Stimulated activated CD4-positive, alpha-beta T cell treated with anti-CD3 and anti-CD28 coated beads, Interleukin-1b, Interleukin-23, amount 100 ng/mL, for 24 hours (primary cell): ENCODE results near the gene NKAP.
"Not testable (repeated sequence)": the region's sequence is repeated elsewhere in the genome, so short reads cannot be mapped to it uniquely, and the experiment has no call there.

Source experiments
- DNase-seq, 4 experiments: peaks; one replicate each; pipeline ENCODE4 v3.0.0-alpha.2; 2020; ENCODE audit warnings: low read depth in 4 of 4, low spot score in 1 of 4

Gene NKAP

DNA sequence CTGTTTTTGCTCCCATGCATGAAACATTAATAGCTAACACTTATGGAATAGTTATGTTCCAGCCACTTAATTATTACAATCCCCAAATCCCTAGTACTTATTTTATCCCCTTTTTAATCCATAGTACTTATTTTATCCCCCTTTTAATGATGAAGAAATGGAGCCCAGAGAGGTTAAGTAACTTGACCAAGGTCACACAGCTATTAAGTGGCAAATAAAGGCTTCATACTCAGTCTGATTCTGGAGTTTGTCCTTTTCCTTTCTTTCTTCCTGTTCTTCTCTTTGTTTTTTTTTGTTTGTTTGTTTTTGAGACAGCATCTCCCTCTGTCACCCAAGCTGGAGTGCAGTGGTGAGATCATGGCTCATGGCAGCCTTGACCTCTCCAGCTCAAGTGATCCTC lies 2.2 kb downstream of the NKAP start:
- no peak for DNase-seq

DNA sequence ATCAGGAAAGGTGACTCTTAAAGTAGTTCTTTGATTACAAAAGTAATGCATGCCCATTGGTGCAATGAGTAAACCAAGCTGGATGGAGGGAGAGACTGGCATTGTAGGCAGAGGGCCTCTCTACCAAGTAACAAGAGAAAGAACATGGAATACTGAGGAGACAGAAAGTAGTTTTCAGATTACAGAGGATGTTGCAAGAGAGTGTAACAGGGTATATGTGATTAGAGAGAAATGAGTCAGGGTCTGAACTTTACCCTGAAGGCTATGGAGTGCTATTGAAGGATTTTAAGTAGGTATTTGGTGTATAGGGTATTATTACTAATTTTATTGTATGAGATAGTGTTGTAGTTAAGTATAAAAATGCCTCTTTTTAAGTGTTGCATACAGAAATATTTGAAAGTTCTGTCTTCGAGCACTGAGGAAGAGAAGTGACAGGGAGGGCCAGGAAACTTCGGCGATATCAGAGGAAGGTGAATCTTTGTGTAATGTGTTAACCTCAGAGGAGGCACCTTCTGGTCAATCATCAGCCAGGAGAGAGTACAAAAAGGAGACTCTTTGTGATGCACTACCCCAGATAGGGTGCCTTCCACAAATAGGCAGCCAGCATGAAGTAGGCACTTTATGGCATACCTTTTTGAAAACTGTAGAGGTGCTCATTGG lies 8.2 kb downstream of the NKAP start:
- DNase-seq, result no peak

DNA sequence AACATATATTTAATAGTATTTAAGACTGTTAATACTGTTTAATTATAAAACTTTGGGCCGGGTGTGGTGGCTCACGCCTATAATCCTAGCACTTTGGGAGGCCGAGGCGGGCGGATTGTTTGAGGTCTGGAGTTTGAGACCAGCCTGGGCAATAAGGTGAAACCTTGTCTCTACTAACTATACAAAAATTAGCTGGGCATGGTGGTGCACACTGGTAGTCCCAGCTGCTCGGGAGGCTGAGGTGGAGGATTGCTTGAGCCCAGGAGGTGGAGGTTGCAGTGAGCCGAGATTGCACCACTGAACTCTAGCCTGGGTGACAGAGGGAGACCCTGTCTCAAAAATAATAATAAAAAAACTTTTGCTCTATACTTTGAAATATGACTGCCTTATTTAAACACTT lies 21.2 kb downstream of the NKAP start:
- DNase-seq, result not testable (repeated sequence)

DNA sequence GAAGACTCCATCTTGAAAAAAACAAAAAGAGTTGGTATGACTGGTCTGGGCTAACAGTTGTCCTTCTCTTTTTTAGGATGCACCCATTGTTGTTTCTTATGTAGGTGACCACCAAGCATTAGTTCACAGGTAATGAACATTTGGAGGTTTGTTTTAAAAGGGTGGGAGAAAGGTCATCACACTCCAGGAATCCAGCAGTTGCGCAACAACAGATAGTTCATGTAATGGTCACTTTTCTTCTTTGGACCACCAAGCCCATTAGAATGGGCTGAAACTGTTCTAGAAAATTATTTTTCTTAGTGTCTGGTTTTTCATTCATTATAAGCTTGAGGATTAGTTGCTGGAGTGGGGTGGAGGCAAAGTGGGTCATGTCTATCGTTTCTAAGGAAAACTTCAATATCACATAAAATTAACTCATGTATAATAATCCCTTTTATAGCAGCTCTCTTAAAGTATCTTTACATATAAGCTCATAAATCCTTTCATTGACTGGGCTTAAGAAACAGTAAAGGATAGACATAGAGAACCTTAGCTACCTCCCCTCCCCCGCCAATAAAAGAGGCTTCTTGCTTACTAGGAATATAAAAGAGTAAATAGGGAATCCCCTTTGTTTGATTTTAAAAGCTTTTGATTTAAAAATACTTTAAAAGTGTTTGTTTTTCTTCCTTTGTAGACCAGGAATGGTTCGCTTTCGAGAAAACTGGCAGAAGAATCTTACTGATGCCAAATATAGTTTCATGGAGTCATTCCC lies 23.5 kb downstream of the NKAP start:
- DNase-seq, result no peak

DNA sequence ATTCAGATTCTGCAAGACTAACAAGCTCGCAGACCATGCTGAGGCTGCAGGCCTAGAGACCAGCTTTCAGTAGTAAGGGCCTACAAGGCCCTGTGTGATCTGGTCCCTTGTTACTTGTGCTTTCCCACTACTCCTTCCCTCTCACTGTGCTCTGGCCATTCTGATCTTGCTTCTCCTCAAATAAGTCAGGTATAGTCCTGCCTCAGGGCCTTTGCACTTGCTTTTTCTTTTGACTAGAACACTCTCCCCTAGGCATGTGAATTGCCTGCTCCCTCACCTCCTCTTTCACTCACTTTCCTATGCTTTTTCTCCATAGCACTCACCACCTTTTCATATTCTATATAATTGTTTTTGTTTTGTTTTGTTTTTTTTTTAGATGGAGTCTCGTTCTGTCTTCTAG lies 25.7 kb downstream of the NKAP start:
- DNase-seq, result no peak

DNA sequence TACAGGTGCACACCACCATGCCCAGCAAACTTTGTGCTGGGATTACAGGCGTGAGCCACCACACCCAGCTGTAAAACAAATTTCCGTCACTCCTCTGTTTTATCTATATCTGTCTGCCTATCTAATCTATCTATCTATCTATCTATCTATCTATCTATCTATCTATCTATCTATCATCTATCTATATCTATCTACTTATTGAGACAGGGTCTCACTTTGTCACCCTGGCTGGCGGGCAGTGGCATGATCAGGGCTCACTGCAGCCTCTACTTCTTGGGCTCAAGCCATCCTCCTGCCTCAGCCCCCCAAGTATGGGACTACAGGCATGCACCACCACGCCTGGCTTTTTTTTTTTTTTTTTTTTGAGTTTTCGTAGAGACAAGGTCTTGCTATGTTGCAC lies 27.2 kb downstream of the NKAP start:
- DNase-seq, result no peak

DNA sequence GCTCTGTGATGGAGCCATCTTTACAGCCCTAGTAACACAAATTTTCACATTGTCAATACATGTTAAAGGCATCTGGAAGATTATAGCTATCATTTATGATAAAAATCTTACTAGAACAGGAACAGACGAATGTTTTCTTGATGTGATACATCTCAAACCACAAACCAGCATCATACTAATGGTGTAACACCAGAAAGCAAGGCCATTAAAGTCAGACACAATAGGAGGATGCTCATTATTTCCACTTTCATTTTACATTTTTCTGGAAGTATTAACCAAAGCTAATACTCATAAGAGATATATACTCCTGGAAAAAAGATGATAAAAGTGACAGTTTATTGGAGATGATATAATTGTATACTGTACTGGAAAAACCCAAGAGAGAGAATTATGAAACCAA lies 42.6 kb downstream of the NKAP start:
- DNase-seq, result no peak

DNA sequence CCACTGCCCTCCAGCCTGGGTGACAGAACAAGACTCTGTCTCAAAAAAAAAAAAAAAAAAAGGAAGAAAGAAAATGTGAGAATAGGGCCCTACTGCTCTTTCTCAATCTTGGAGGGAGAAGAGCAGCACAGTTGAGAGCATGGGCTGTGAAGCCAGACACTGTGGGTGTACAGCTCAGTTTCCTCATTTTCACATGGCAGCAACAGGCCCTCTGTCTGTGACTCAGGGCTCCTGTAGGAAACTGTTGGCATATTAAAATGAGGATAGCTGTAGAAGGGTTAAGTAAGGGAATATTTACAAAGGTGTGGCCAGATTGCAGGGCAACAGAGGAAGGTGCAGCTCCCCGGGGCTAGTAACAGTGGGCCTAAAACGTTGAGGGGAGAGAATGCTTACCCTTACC lies 44.4 kb downstream of the NKAP start:
- DNase-seq, result no peak

DNA sequence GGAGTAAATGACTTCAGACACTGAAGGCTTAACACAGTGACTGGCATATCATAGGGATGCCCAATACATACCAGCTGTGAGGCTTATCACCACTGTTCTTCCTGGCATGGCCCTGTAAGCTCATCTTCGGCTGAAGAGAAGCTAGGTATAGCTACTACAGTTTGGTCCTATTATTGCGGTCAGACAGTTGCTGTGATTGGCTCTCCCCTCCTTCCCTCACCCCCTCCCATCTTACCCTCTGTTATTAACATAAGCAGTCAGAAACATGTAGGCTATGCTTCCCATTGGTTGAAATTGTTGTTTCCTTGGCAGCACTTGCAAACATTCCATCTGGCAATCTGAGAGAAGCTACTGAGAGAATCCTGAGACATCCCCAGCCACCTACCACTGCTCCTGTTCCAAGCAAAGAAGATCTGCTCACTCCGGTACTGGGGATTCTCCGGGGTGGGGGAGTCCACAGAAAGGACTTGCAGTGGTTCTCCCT lies 47.7 kb downstream of the NKAP start, which contains the start of gene AKAP14:
AKAP14 (plus strand) TSS at position 51 of the 484 bp plus-strand sequence. CDS start 7,331 bp downstream, outside the sequence.
- no peak for DNase-seq

DNA sequence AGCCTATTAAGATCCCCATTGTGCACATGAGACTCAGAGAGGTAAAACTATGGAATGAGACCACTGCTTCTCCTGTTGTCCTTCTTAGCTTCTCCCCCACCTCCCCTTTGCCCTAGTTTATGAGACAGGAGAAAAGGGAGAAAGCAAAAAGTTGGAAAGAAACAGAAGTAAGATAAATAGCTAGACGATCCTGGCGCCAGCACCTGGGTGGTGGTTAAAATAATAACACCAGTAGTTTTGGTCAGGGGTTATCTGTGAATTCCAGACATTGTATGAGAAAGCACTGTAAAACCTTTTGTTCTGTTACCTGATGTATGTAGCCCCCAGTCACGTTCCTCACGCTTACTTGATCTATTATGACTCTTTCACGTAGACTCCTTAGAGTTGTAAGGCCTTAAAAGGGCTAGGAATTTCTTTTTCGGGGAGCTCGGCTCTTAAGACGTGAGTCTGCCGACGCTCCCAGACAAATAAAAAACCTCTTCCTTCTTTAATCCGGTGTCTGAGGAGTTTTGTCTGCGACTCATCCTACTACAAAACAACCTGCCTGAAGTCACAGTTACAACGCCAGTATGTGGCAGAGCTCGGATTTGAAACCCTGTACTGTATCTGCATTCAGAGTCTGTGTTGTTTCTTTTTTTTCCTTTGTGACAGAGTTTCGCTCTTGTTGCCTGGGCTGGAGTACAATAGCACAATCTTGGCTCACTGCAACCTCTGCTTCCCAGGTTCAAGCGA lies 51.4 kb downstream of the NKAP start:
- not testable (repeated sequence) for DNase-seq

DNA sequence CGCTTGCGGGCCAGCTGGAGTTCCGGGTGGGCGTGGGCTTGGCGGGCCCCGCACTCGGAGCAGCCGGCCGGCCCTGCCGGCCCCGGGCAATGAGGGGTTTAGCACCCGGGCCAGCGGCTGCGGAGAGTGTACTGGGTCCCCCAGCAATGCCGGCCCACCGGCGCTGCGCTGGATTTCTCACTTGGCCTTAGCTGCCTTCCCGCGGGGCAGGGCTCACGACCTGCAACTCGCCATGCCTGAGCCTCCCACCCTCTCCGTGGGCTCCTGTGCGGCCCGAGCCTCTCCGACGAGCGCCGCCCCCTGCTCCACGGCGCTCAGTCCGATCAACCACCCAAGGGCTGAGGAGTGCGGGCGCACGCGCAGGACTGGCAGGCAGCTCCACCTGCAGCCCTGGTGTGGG lies 52.9 kb downstream of the NKAP start:
- DNase-seq, result not testable (repeated sequence)

DNA sequence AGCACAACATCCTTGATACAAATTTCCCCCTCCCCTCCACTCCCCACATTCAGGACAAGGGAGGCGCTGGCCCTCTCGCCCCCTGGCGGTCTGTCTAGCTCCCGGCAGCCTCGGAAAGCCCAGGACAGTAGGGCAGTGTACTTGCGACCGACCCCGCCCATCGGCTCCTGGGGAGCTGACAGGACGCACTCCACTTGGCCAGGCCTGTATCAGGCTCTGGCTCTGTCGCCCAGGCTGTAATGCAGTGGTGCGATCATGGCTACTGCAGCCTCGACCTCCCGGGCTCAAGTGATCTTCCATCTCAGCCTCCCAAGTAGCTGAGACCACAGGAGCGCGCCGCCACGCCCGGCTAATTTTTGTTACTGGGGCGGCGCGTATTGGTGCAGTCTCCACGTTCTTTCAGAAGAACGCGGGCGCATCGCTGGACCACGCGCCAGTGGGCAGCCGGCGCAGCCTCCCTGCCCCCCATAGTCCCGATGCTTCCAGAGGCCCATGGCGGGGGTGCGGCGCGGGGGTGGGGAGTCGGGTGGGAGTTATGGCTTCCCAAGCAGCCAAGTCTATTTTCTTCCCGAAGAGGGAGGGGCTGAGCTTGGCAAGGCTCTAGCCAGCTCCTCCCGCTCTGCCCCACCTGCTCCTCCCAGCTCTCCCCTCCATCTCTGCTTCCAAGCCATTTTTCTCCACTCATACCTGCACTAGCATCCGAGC lies 55.7 kb downstream of the NKAP start:
- DNase-seq, result peak in 2 of 4 experiments; percentile 23 to 48

DNA sequence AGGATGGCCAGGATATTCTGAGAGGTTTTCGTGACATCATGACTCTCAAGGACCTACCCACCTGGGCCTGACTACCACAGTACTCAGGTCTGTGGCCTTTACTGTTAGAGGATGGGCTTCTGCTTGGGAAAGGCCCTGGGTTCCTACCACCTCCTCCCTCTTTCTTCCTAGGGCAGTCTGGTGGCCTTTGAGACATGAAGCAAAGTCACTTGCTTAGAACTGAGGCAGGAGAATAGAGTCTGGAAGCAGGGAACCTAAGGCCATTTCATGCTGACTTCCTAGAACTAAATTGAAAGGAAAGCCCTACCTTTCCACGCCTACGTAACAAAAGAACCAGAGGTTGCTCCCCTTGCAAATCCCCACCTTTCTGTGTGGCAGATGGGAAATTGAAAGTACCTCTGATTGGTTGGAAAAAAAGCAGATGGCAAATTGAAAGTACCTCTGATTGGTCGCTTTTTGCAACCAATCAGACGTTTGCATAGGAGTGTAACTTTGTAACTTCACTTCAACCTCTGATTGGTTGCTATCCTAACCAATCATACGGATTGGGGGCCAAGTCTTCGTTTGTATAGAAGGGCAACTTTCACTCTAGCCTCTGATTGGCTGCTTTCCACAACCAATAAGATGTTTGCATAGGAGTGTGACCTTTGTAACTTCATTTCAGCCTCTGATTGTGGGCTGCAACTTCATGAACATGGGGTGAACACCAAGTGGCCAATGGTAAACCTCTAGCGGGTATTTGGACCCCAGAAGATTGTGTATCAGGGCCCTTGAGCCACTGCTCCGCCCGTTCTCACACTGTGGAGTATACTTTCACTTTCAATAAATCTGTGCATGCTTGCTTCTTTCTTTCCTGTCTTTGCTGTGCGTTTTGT lies 57.8 kb downstream of the NKAP start:
- no peak for DNase-seq

DNA sequence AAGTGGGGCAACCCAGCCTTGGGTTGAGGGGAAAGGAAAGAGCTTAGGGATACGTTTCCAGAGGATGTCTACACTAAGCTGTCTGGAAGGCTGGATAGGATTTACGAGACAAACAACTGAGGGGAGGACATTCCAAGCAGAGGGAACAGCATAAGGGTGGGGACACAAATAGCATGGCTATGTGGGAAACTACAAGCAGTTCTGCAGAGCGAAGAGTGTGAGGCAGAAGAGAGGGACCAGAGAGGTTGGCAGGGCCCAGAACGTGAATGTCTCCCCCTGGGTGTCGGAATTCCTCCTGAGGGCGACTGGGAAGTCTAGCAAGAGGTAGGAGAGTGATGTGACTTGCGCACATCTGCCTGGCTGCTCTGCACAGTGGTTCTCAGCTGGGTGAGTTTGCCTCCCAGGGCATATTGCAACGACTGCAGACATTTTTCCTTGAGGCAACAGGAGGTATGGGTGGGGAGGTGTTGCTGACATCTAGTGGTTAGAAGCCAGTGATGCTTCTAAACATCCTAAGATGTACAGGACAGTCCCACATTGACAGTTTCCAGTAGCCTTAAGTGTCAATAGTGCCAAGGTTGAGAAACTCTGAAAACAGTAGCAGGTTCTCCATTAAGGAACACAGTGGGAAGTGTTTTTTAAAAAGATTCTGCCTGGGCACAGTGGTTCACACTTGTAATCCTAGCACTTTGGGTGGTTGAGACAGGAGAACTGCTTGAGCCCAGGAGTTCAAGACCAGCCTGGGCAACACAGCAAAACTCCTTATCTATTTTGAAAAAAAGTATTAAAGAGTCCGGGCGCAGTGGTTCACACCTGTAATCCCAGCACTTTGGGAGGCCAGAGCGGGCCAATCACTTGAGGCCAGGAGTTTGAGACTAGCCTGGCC lies 62.8 kb downstream of the NKAP start:
- no peak for DNase-seq

DNA sequence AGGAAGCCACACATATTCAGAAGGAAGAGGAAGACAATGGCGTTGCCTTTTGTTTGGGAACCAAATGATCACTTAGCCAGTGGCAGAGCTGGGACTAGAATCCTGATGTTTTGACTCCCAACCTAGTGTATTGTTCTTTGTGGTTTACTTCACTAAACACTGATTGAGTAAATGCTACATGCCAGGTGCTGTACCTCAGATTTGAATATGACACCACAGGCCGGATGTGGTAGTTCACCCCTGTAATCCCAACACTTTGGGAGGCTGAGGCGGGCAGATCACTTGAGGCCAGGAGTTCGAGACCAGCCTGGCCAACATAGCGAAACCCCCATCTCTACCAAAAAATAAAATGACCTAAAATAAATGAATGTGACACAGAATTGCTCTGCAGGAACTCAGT lies 63.5 kb downstream of the NKAP start:
- DNase-seq, result no peak

DNA sequence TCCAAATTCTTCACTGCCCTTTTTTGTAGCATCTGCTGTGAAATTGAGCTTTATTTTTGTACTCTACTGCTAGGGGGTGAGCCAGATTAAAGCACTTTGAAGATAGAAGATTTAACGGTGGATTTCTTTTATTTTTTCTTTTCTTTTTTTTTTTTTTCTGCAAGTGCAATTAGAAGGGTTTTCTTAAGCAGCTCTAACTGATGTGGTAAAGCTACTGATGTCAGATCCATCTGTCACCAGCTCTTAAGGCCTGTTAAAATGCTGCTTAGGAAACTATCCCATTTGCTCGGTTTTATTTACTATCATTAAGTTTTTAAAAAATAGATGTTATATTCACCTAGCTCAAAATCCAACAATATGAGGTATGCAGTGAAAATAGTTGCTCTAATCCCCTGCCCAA lies 64.8 kb downstream of the NKAP start:
- DNase-seq, result no peak

DNA sequence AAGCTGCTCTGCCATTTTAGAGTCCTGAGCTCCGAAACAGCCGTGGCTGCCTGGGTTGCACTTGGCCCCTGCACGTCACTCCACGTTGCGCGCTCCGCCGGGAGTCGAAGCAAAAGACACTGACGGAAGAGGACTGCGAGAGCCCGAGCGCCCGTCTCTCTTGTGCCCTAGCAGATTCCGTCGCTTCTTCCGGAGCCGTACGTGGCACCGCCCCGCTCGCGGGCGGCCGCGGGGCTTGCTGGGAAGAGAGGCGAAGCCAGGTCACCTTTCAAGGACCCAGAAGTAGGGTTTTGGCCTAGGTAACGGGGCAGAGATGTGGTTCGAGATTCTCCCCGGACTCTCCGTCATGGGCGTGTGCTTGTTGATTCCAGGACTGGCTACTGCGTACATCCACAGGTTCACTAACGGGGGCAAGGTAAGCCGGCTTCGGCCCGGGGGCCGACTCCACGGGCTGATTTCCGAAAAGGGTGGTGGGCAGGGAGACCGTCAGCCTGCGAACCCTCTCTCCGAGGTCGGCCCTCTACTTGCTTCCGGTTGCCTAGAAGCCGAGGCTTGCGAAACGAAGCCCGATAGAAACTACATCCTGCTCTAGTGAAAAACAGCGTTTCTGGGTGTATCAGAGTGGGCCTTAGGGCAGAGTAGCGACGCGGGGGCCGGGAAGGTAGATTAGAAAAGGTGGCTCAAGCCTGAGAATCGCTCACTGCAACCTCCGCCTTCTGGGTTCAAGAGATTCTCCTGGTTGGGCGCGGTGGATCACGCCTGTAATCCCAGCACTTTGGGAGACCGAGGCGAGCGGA lies 71.8 kb downstream of the NKAP start, which contains the start of the genes NDUFA1 and RNF113A:
NDUFA1 (plus strand) TSS at position 234 of the 797 bp plus-strand sequence; CDS start at position 314, 80 bp downstream.
RNF113A (minus strand) TSS at position 135 of the 797 bp plus-strand sequence; CDS start at position 15, 120 bp downstream.
- peak; percentile 51 to 74 (median 60) for DNase-seq

DNA sequence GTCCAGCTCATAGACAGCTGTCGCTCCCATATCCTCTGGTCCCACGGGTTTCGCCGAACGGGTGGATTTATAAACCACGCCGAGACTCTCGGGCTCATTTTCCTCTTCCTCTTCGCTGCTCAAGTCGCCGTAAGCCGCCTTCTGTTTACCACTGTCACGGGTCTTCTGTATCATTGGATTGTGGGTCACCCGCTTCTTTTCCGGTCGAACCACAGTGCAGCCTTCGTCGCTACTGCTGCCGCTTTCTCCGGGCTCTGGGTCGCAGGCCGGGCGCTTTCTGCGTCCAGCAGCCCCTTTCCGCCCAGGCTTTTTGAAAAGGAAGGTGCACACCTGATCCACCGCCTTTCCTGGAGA lies 72.3 kb downstream of the NKAP start:
- no peak for DNase-seq
